ENCODE results near the gene MAP3K13. TPM values are rescaled to one million over a fixed set of nuclear protein-coding genes. Genes with fewer than 3 reads are reported as not detected.

Gene MAP3K13
- total and polyA plus RNA-seq, 4 experiments from 2014 or later: 8.7 to 47.9 (median 25.4) TPM

- POLR2A ChIA-PET (ENCODE audit: partially characterized antibody): no interaction called here
- H3K9me3 ChIP-seq (ENCODE audit: control insufficient read depth in 1 of 2, low read length in 2 of 2): no peaks in the 10 kb centered on the region
- no peak overlapping the region for H3K4me3 Mint-ChIP-seq
- intact Hi-C loops (cut with micrococcal nuclease): no loop called here
- H3K36me3 ChIP-seq (ENCODE audit: insufficient read depth, low read length): no peaks in the 10 kb centered on the region
- no peaks in the 10 kb centered on the region for H3K4me1 Mint-ChIP-seq
- no peaks in the 10 kb centered on the region for H3K9me3 Mint-ChIP-seq
- no peak overlapping the region for H3K4me3 ChIP-seq (ENCODE audit: low read length in 2 of 2)
- DNase-seq: no peak
- no peak overlapping the region for H3K27ac Mint-ChIP-seq
- H3K27ac ChIP-seq (ENCODE audit: low read depth, low read length): no peak overlapping the region
- CTCF ChIA-PET (ENCODE audit: partially characterized antibody): no interaction called here
- H3K27me3 ChIP-seq (ENCODE audit: insufficient read depth, low read length): no peaks in the 10 kb centered on the region
- H3K36me3 Mint-ChIP-seq: no peaks in the 10 kb centered on the region
- peaks cover 0 to 5% of the 10 kb centered on the region in 2 donors for H3K27me3 Mint-ChIP-seq
- H3K4me1 ChIP-seq (ENCODE audit: insufficient read depth, low read length): no peaks in the 10 kb centered on the region
These were observed 39.6 kb downstream of the MAP3K13 start for GRCh38 chr3:185402561-185402960.

GRCh38 chr3:185403002-185403401 is 40.1 kb downstream of the MAP3K13 start:
- Histone ChIP-seq H3K27me3 (ENCODE audit: insufficient read depth, low read length) (no peaks in the 10 kb centered on the region), H3K4me1 (ENCODE audit: insufficient read depth, low read length) (no peaks in the 10 kb centered on the region), H3K4me3 (ENCODE audit: low read length in 2 of 2) (no peak overlapping the region), H3K9me3 (ENCODE audit: control insufficient read depth in 1 of 2, low read length in 2 of 2) (no peaks in the 10 kb centered on the region), H3K36me3 (ENCODE audit: insufficient read depth, low read length) (no peaks in the 10 kb centered on the region), H3K27ac (ENCODE audit: low read depth, low read length) (no peak overlapping the region)
- Mint-ChIP-seq H3K9me3 (no peaks in the 10 kb centered on the region), H3K27me3 (peaks cover 0 to 5% of the 10 kb centered on the region in 2 donors), H3K4me1 (no peaks in the 10 kb centered on the region), H3K4me3 (no peak overlapping the region), H3K27ac (no peak overlapping the region), H3K36me3 (no peaks in the 10 kb centered on the region)
- CTCF ChIA-PET (ENCODE audit: partially characterized antibody): no interaction called here
- intact Hi-C loops (cut with micrococcal nuclease): no loop called here
- DNase-seq: no peak
- POLR2A ChIA-PET (ENCODE audit: partially characterized antibody): no interaction called here

- no peak for DNase-seq
- Mint-ChIP-seq H3K4me3 (no peak overlapping the region), H3K27ac (no peak overlapping the region), H3K4me1 (no peaks in the 10 kb centered on the region), H3K9me3 (no peaks in the 10 kb centered on the region), H3K27me3 (peaks cover 0 to 5% of the 10 kb centered on the region in 2 donors), H3K36me3 (no peaks in the 10 kb centered on the region)
- Histone ChIP-seq H3K27me3 (ENCODE audit: insufficient read depth, low read length) (no peaks in the 10 kb centered on the region), H3K4me3 (ENCODE audit: low read length in 2 of 2) (no peak overlapping the region), H3K9me3 (ENCODE audit: control insufficient read depth in 1 of 2, low read length in 2 of 2) (no peaks in the 10 kb centered on the region), H3K36me3 (ENCODE audit: insufficient read depth, low read length) (no peaks in the 10 kb centered on the region), H3K27ac (ENCODE audit: low read depth, low read length) (no peak overlapping the region), H3K4me1 (ENCODE audit: insufficient read depth, low read length) (no peaks in the 10 kb centered on the region)
- intact Hi-C loops (cut with micrococcal nuclease): no loop called here
- POLR2A ChIA-PET (ENCODE audit: partially characterized antibody): no interaction called here
- CTCF ChIA-PET (ENCODE audit: partially characterized antibody): no interaction called here
These were observed 42.3 kb downstream of the MAP3K13 start for GRCh38 chr3:185405243-185405642.

GRCh38 chr3:185405664-185406063 is 42.7 kb downstream of the MAP3K13 start:
- Mint-ChIP-seq H3K9me3 (no peaks in the 10 kb centered on the region), H3K27ac (no peak overlapping the region), H3K36me3 (no peaks in the 10 kb centered on the region), H3K27me3 (peaks cover 0 to 5% of the 10 kb centered on the region in 2 donors), H3K4me1 (no peaks in the 10 kb centered on the region), H3K4me3 (no peak overlapping the region)
- POLR2A ChIA-PET (ENCODE audit: partially characterized antibody): no interaction called here
- H3K9me3 ChIP-seq (ENCODE audit: control insufficient read depth in 1 of 2, low read length in 2 of 2): no peaks in the 10 kb centered on the region
- DNase-seq: no peak
- CTCF ChIA-PET (ENCODE audit: partially characterized antibody): interaction anchor here (0.5 kb wide), 1 partner anchor 15 kb away, joined by 3 read pairs; no protein-coding TSS in a partner anchor
- H3K36me3 ChIP-seq (ENCODE audit: insufficient read depth, low read length): no peaks in the 10 kb centered on the region
- intact Hi-C loops (cut with micrococcal nuclease): no loop called here
- H3K27me3 ChIP-seq (ENCODE audit: insufficient read depth, low read length): no peaks in the 10 kb centered on the region
- no peaks in the 10 kb centered on the region for H3K4me1 ChIP-seq (ENCODE audit: insufficient read depth, low read length)
- H3K4me3 ChIP-seq (ENCODE audit: low read length in 2 of 2): no peak overlapping the region
- no peak overlapping the region for H3K27ac ChIP-seq (ENCODE audit: low read depth, low read length)

- H3K4me3 Mint-ChIP-seq: no peak overlapping the region
- no peaks in the 10 kb centered on the region for H3K27me3 ChIP-seq (ENCODE audit: insufficient read depth, low read length)
- no peaks in the 10 kb centered on the region for H3K36me3 ChIP-seq (ENCODE audit: insufficient read depth, low read length)
- no peak overlapping the region for H3K4me3 ChIP-seq (ENCODE audit: low read length in 2 of 2)
- no peak overlapping the region for H3K27ac ChIP-seq (ENCODE audit: low read depth, low read length)
- H3K9me3 ChIP-seq (ENCODE audit: control insufficient read depth in 1 of 2, low read length in 2 of 2): no peaks in the 10 kb centered on the region
- POLR2A ChIA-PET (ENCODE audit: partially characterized antibody): no interaction called here
- no peaks in the 10 kb centered on the region for H3K9me3 Mint-ChIP-seq
- CTCF ChIA-PET (ENCODE audit: partially characterized antibody): interaction anchor here (0.5 kb wide), 1 partner anchor 15 kb away, joined by 3 read pairs; no protein-coding TSS in a partner anchor
- no peak overlapping the region for H3K27ac Mint-ChIP-seq
- no peak for DNase-seq
- no peaks in the 10 kb centered on the region for H3K4me1 Mint-ChIP-seq
- H3K27me3 Mint-ChIP-seq: peaks cover 0 to 5% of the 10 kb centered on the region in 2 donors
- intact Hi-C loops (cut with micrococcal nuclease): no loop called here
- H3K4me1 ChIP-seq (ENCODE audit: insufficient read depth, low read length): no peaks in the 10 kb centered on the region
- H3K36me3 Mint-ChIP-seq: no peaks in the 10 kb centered on the region
These were observed 43.2 kb downstream of the MAP3K13 start for GRCh38 chr3:185406121-185406620.

GRCh38 chr3:185409957-185410356 is 47.0 kb downstream of the MAP3K13 start:
- no peaks in the 10 kb centered on the region for H3K4me1 Mint-ChIP-seq
- no peak for DNase-seq
- Histone ChIP-seq H3K4me3 (ENCODE audit: low read length in 2 of 2) (no peak overlapping the region), H3K4me1 (ENCODE audit: insufficient read depth, low read length) (no peaks in the 10 kb centered on the region), H3K27ac (ENCODE audit: low read depth, low read length) (no peak overlapping the region), H3K36me3 (ENCODE audit: insufficient read depth, low read length) (no peaks in the 10 kb centered on the region), H3K9me3 (ENCODE audit: control insufficient read depth in 1 of 2, low read length in 2 of 2) (no peaks in the 10 kb centered on the region), H3K27me3 (ENCODE audit: insufficient read depth, low read length) (no peaks in the 10 kb centered on the region)
- H3K36me3 Mint-ChIP-seq: no peaks in the 10 kb centered on the region
- POLR2A ChIA-PET (ENCODE audit: partially characterized antibody): no interaction called here
- no peak overlapping the region for H3K27ac Mint-ChIP-seq
- H3K27me3 Mint-ChIP-seq: no peaks in the 10 kb centered on the region
- CTCF ChIA-PET (ENCODE audit: partially characterized antibody): no interaction called here
- intact Hi-C loops (cut with micrococcal nuclease): no loop called here
- no peaks in the 10 kb centered on the region for H3K9me3 Mint-ChIP-seq
- no peak overlapping the region for H3K4me3 Mint-ChIP-seq

GRCh38 chr3:185411133-185411532 is 48.2 kb downstream of the MAP3K13 start:
- H3K4me3 Mint-ChIP-seq: no peak overlapping the region
- Histone ChIP-seq H3K27ac (ENCODE audit: low read depth, low read length) (no peak overlapping the region), H3K4me1 (ENCODE audit: insufficient read depth, low read length) (no peaks in the 10 kb centered on the region), H3K9me3 (ENCODE audit: control insufficient read depth in 1 of 2, low read length in 2 of 2) (no peaks in the 10 kb centered on the region), H3K27me3 (ENCODE audit: insufficient read depth, low read length) (no peaks in the 10 kb centered on the region), H3K4me3 (ENCODE audit: low read length in 2 of 2) (no peak overlapping the region), H3K36me3 (ENCODE audit: insufficient read depth, low read length) (no peaks in the 10 kb centered on the region)
- intact Hi-C loops (cut with micrococcal nuclease): no loop called here
- H3K36me3 Mint-ChIP-seq: no peaks in the 10 kb centered on the region
- no peak for DNase-seq
- H3K27me3 Mint-ChIP-seq: no peaks in the 10 kb centered on the region
- H3K4me1 Mint-ChIP-seq: no peaks in the 10 kb centered on the region
- no peaks in the 10 kb centered on the region for H3K9me3 Mint-ChIP-seq
- POLR2A ChIA-PET (ENCODE audit: partially characterized antibody): no interaction called here
- H3K27ac Mint-ChIP-seq: no peak overlapping the region
- CTCF ChIA-PET (ENCODE audit: partially characterized antibody): no interaction called here

GRCh38 chr3:185416513-185416912 is 53.6 kb downstream of the MAP3K13 start:
- no peaks in the 10 kb centered on the region for H3K4me1 ChIP-seq (ENCODE audit: insufficient read depth, low read length)
- Mint-ChIP-seq H3K4me1 (no peaks in the 10 kb centered on the region), H3K27ac (no peak overlapping the region), H3K36me3 (no peaks in the 10 kb centered on the region), H3K4me3 (no peak overlapping the region), H3K27me3 (peaks cover 2% of the 10 kb centered on the region in 2 donors), H3K9me3 (no peaks in the 10 kb centered on the region)
- H3K36me3 ChIP-seq (ENCODE audit: insufficient read depth, low read length): no peaks in the 10 kb centered on the region
- H3K4me3 ChIP-seq (ENCODE audit: low read length in 2 of 2): no peak overlapping the region
- no peak for DNase-seq
- POLR2A ChIA-PET (ENCODE audit: partially characterized antibody): no interaction called here
- H3K9me3 ChIP-seq (ENCODE audit: control insufficient read depth in 1 of 2, low read length in 2 of 2): no peaks in the 10 kb centered on the region
- H3K27ac ChIP-seq (ENCODE audit: low read depth, low read length): no peak overlapping the region
- H3K27me3 ChIP-seq (ENCODE audit: insufficient read depth, low read length): no peaks in the 10 kb centered on the region
- CTCF ChIA-PET (ENCODE audit: partially characterized antibody): interaction anchor here (1.4 kb wide), 1 partner anchor 9 kb away, joined by 4 read pairs; no protein-coding TSS in a partner anchor
- intact Hi-C loops (cut with micrococcal nuclease): no loop called here
